Measurements from ENCODE around the gene MRPL53.

Gene MRPL53

DNA sequence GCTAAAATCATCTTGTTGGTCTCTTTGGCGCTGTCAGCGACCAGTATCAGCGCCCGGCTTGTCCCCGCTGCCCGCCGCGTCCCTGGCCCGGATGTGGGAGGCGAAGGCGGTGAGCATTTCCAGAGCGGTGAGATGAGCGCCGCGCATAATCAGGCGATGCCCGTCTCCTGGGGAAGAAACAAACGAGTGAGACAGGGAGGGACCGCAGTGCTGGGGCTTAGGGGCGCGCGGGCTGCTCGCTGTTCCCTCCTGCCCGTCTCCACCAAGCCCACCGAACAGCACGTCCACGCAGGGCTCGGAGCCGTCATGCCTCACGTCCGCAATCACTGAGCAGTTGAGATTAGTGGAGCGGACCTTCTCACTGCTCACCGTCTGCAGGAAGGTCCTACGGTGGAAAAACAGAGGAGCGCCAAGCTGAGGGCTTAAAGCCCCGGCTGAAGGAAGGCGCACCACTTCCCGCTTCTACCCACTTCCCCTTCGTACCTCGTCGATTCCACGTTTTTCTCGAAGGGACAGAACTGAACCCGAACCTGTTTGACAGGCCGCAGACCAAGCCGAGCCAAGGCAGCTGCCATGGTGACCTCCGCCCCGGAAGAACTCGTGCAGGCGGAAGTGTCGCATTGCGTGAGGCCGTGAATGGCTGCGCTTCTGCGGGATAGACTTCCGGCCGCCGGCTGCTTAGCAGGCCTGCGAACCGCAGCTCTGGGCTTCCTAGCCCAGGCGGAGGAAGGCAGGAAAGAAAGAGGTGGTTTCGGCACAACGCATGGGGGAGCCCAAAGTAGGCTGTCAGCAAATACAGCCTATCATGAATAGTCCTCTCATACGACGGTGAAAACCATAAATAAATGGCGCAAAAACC lies at the start of gene MRPL53:
TSS of gene MRPL53 (minus strand) at position 595 of the 859 bp plus-strand sequence. CDS start at position 575, 20 bp downstream.
- peak; percentile 89 for DNase-seq (ENCODE audit: low spot score)

DNA sequence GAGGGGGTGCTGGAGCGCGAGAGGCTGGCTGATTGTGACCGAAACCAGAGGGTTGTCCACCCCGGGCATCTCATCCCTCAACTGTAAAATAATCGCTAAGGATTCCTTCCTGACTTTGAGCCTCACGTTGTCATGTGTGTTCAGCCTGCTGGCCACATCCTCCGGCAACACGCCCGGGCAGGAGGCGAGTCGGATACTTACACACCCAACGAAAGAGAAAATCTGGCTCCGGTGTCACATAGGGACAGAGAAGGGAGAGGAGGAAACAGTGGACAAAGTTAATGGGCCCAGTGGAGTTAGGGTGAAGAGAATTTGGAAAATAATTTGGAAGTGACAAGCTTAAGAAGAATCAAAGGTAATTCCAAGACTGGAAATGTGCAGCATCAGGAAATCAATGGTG lies 44.2 kb upstream of the MRPL53 start:
- DNase-seq (ENCODE audit: low spot score) = no peak

DNA sequence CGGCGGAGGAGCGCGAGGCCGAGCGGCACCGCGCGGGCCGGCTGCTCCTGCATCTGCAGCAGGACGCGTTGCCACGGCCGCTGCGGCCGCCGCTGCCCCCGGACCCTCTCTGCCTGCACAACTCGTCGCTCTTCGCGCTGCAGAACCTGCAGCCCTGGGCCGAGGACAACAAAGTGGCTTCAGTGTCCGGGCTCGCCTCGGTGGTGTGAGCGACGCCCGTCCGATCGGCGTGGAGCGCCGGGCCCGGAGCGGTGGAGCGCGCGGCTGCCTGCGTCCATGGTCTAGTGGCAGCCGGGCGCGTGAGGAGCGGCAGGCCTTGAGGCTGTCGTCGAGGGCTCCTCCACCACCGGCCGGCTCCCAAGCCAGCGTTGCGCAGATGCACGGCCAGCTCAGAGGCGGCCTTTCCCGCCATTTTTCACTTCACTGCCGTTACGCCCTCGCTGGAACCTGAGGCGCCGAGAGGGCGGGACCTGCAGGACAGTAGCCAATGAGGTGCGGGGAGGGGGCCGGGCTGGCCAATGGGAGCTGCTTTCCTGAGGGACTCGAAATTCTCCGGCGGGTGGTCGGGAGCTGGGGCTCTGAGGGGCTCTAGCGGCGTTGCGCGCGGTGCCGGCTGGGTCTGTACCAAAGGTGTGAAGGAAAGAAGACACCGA lies 43.6 kb upstream of the MRPL53 start:
- DNase-seq (ENCODE audit: low spot score) = peak; percentile 83

DNA sequence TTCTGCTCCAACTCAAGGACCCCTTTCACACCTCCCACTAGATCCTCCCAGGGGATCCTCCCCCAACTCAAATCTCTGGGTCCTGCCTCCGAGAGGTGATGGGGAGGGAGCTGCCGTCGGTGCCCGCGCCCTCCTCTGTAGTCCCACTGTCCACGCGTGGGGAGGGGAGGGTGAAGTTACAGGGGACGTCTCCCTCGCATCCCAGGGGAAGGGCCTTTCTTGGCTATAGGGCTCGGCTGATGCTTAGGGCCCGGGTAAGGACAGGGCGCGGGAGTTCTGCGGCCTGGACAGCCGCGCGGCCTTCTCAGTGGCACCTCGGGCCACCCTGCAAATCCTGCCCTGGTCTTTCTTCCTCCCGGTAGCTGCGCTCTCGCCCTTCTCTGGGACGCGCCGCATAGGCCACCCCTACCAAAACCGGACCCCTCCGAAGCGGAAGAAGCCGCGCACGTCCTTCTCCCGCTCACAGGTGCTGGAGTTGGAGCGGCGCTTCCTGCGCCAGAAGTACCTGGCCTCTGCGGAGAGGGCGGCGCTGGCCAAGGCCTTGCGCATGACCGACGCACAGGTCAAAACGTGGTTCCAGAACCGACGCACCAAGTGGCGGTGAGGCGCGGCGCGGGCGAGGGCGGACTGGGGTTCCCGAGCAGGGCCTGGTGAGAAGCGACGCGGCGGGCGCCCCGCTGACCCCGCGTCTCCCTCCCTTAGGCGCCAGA lies 42.9 kb upstream of the MRPL53 start:
- peak; percentile 38 for DNase-seq (ENCODE audit: low spot score)

DNA sequence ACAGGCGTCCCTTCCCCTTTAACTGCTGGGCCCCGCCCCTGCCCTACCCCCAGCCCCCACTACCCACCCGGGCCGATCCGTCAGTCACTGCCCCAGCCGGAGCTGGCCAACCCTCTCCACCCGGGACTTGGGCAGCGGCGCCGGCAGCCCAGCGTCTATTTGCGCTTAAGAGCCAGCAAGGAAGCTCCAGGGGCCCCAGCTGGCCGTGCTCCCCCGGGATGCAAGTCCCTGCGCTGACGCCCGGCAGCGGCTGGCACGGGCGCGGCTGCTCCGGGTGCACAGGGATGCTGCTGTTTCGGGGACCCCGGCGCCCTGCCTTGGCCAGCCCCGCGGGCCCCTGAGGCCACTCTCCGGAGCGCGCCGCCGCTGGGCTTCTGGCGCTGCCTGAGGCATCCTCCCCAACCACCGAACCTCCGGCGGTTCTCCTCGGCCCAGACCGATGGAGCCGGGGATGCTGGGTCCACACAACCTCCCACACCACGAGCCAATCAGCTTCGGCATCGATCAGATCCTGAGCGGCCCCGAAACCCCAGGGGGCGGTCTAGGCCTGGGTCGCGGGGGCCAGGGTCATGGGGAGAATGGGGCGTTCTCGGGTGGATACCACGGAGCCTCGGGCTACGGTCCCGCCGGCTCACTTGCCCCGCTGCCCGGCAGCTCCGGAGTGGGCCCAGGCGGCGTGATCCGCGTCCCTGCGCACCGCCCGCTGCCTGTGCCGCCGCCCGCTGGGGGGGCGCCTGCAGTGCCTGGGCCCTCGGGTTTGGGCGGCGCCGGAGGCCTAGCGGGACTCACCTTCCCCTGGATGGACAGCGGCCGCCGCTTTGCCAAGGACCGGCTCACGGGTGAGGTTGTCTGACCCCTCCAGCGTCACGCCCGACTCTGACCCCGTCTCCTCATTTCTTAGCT lies 42.1 kb upstream of the MRPL53 start, which contains the start of gene TLX2:
TSS of gene TLX2 (plus strand) at position 83 of the 903 bp plus-strand sequence. CDS start at position 440, 357 bp downstream.
- DNase-seq (ENCODE audit: low spot score) = peak; percentile 87

DNA sequence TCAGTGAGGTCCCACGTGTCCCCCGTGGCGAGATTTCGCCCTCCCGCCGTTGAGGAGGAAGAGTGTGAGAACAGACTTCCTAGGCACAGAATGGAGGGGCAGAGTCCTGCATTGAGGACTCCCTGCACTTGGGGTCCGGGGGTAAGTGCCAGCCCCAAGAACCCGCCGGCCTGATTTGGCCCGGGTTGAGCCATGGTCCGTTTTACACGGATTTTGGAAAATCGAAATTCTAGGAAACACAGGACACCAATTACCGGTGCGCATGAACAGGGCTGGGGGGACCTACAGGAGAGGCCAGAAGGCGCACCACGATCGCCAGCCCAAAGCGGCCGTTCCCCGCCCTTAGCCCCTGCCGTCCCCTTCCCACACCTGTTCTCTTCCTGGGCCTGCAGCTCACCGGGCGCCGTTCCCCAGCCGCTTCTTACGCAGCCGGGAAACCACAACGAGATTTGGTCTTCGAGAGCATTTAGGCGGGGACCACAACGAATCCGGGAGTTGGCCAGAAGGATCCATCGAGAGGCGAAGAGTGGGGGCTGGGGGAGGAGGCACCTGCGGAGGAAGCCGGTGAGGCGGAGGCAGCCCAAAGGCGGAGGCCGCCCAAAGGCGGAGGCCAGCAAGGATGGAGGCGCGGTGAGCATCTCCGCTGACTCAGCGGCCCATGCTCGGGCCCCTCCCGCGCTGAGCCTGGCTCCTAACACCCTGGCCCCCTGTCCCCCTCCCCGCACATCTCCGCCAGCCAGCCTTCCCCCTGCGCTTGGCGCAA lies 41.3 kb upstream of the MRPL53 start:
- DNase-seq (ENCODE audit: low spot score) = no peak

DNA sequence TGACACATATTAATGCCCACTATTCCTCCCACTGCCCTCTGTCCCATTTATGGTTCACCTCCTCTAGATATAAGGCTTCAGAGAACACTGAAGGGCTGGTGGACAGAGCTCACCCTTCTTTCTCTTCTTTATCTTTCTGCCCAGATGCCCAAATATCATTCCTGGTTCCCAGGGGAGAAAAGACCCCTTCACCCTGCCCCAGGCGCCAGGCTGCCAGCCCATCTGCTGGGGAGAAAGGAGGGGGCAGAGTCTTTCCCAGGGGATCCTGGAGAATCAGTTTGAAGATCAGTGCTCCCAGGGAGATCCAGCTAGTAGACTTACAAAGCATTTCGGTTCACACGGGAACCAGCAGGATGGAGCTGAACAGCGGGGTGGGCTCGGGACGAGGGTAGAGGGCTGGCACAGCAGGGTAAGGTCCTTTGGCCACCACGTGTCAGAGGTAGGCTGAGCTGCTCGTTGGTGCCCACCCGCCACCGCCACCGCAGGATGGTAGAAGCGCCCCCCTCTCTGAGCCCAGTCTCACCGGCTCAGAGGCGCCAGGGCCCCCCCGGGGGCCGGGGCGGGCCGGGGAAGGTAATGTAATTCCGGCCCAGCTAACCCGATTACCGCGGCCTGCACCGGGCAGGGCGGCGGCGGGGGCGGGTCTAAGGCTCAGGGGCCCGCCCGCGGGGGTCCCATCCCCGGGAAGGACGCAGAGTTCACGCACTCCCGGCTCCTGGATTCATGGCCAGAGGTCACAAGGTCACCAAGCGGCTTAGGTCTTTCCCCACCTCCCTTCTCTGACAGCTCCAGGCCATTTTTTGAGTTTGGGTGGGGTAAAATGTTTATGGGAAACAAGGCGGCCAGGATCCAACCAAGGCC lies 40.5 kb upstream of the MRPL53 start:
- DNase-seq (ENCODE audit: low spot score) = peak; percentile 85

DNA sequence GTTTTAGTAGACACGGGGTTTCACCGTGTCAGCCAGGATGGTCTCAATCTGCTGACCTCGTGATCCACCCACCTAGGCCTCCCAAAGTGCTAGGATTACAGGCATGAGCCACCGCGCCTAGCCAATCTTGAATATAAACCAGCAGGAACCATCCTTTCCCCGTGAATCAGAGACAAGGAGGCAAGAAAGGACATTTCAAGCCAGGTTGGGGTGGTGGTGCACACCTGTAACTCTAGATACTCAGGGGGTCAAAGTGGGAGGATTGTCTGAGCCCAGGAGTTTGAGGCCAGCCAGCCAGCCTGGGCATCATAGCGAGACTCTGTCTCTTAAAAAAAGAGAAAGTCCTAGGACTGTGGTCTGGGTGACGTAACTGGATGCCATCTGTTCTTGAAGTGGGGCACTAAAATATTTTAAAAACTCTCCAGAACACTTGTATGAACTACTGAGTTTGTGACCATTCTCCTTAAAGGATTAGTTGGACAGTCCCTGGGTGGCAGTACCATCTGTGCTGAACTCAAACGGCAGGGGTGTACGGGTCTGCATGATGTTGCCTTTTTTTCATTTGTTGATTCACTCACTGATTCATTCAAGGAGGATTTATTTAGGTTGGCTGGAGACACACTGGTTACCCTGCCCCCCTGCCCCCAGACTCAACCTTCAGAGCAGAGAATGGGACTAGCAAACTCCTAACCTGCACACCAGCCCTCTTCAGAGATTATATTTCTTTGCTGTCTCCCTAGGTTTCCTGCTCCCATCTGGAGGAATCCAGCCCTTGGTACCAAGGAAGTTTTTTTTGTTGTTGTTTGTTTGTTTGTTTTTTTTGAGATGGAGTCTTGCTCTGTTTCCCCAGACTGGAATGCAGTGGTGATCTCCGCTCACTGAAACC lies 38.9 kb upstream of the MRPL53 start:
- no peak for DNase-seq (ENCODE audit: low spot score)

DNA sequence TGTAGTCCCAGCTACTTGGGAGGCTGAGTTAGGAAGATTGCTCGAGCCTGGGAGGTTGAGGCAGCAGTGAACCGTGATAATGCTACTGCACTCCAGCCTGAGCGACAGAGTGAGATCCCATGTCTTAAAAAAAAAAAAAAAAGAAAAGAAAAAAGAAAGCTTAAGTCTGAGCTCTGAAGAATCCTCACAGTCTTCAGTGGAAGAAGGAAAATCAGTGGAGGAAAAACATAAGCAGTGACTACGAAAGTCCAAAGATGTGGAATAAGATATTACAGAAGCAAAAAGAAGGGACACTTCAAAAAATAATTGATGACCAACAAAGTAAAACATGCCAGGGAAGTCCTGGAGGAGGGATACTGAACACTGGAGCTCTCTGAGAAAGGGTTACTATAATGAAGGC lies 37.8 kb upstream of the MRPL53 start:
- no peak for DNase-seq (ENCODE audit: low spot score)

DNA sequence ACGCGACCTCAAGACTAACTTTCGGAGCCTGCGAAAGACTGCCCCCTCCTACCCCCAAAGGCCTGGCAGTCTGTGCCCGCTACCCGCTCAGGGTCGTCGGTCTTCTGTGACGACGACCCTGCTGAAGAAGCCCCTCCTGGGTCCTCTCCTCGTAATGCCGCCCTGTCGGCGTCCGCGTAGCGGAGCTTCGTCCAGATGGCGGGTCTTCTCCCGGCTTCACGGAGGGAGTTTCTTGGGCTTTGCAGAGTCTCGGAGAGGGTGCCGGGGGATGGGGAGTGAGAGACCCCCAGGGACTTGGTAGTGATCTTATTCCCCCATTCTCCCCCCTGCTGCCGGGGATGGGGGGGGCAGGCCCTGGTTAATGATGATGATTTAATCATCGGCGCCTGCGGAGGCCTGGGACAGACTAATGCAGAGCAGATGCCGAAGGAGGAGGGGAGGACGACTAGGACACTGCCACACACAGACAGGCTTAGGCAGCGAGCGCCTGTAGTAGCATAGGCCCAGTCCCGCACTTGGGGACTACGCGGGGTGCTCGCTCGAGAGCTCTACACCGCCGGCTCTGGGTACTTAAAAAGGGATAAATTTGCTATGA lies 35.5 kb upstream of the MRPL53 start:
- peak; percentile 79 for DNase-seq (ENCODE audit: low spot score)

DNA sequence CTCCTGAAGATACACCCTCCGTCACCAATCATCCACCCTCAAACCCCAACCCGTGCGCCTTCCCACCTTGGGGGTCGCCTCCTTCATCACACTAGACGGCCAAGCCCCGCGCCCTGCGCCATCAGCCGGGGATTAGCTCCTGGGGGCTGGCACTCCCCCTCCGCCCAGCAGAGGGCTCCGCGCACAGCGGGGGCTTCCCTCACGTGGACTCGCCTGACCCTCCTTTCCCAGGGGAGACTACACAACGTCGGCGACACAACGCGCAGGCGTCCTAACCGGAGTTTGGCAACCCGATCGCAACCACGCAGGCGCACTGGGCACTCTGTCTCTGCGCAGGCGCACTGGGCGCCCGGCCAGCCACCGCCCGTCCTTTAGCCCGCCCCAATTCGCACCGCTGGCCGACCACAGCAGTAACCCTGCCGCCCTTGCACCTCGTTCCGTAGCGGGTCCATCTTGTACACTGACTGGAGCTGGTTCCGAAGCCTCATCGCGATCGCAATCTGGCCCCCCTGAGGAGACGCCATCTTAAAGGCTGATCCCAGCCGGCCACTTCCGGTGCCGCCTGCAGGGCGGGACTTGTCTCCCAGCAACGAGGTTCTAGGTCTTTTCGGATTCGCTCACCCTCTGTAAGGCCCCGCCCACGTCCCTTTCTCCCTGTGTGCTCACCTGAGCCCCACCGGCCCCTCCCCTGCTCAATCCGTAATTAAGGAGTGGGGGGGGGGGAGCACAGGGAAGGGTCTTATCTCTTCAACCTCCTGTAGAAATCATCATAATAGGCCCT lies 34.9 kb upstream of the MRPL53 start, which contains the start of gene PCGF1:
TSS of gene PCGF1 (minus strand) at position 551 of the 781 bp plus-strand sequence. CDS start at position 524, 27 bp downstream.
- DNase-seq (ENCODE audit: low spot score) = peak; percentile 94

DNA sequence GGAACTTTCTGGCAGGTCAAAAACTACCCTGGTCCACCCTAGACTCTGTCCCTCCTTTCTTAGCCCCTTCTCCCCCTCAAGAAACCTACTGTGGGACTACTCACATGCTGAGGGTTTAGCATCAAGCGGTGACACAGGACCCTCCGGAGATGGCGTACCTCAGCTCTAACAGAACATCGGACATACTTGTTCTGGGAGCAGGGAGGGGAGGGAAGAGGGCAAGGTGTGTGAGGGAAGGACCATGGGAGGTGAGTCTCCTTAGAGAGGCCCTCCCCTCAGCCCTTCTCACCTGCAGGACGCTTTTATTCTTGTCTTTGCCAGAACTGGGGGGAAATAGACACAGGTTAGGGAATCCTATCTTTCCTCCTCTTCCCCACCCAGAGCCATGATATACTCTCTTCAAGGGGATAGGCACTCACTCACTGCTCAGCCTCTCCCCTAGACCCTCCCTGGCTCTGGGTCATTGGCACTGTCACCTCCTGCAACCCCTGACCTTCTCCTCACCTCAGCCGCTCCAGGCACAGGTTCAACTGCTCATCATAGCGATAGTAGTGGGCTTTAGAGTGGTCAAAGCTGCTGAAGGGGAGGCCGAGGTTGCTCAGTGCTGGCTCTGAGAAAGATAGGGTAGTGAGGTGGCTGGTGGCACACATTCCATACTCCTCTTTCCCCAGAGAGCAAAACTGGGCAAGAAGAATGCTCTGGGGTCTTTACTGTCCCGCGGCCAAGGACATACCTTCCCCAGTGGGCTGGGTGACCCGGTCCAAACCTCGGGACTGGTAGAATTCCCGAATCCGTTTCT lies 33.2 kb upstream of the MRPL53 start:
- DNase-seq (ENCODE audit: low spot score) = no peak

DNA sequence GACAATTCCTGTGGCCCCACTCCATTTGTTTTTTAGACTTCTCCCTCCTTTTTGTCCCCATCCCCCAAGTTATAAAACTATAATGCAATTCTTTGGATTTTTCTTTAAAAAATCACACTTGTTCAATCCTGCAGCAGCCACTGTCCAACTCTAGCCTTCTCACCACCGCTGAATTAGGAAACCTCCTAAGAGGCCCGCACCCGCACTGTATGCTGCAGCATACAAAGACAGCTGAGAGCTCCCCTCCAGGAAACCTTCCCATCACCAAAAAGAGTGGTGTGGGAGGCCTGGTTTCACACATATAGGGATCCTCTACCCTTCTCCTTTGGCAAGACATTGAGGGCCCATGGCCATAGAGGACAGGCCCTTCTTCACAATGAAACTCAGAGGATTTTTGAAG lies 32.1 kb upstream of the MRPL53 start:
- no peak for DNase-seq (ENCODE audit: low spot score)

DNA sequence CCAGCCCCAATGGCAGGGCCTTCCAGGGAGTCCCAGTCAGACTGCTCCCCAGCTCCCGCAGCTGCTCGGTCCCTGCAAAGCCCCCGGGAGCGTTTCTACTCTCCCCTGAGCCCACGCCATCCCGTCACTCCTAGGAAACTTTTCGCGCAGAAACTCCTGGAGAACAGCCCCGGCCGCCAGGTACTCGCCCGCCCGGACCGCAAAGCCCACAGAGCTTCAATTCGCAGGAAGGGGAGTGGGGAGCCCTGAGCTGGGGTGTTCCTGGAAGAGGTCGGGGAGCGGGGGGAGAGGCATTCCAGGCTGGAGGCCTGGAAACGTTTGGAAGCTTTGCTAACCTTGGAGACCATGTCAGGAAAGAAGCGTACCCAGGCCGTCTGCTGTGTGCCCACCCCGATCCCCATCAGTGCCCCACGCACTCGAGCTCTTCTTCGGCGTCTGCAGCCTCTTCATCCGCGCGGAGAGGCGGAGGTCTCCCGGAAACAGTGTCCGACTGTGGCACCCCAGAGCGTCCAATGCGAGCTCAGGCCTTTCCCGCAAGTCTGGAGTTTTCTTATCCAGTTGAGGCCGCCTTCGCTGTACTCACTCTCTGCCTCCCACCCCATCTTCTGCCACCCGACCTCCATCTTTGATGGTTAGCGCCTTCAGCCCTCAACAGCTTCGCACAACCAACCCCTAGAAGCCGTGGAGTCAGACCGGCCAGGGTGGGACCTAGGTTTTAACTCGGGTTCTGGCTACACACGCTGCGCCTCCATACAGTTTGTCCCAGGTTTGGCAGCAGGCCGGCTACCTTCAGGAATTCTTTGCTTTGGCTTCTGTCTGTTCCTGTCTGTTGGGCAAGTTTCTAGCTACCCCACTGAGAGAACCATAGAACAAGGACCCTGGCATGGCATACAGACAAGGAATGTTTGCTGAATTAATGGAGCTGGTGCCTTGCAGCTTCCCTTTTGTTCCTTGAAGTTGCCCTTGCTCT lies 31.3 kb upstream of the MRPL53 start:
- DNase-seq (ENCODE audit: low spot score) = no peak

DNA sequence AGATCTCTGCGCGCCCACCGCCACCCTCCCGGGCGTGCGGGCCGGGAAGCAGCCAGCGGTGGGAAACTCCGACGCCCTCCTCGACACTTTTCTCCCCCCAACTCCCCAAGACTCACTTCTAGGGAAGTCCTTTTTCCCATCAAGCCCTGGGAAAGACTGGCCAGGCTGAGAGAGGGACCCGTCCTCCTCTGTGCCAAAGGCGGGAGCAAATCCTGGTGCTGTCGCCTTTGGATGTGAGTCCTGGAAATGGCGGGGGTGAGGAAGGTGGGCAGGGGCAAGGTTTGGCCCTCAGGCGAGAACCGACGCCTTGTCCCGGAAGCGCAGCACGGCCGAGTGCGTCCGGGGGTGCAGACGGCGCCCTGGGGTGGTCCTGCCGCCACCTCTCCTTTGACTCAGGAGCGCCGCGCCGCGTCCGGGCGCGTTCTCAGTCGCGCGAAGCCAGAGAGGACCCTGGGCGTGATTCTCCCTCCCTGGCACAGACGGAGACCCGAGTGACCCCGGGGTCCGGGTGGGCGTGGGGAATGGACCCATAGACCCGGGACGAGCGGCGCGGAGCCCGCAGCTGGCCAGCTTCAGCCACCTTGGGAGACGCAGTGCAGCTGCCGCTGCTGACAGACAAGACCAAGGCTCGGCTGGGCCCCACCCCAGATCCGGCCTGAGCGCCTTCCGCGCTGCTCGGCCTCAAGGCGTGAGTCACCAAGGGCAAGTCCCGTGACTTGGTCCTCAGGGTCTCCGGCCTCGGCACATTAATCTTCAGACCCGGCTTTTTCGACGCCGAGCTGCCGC lies 30.4 kb upstream of the MRPL53 start:
- no peak for DNase-seq (ENCODE audit: low spot score)
